HL-60 (cell line): ENCODE data around the gene CST8.

Experiments
- POLR2AphosphoS5 ChIP-seq: IDR thresholded peaks from 2 replicates; pipeline ENCODE4 v1.6.1; 2012; ENCODE audit warnings: low read depth
- TF ChIP-seq, protein P1 (sequence below): IDR thresholded peaks from one replicate; pipeline ENCODE4 v1.5.1; 2011; ENCODE audit warnings: low read length, control low read depth, inconsistent platforms; ENCODE audit not compliant: insufficient read depth

DNA sequence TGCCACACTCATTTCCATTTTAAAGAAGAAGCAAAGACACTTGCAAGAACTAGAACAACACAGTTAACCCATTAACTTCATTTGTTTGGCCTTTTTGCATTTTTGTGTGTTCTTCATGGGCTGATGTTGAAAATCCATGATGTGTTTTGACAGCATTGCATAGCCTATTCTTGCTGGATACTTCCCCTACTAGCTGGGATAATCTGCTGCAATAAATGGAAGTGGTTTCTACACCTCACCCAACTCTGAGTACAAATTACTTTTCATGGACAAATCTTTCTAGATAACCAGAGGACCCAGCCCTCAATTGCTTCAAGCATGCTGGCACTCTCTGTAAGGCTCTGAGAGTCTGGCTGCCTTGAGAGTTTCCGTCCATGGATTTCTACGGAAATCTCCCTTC, 50.9 kb downstream of the CST8 start:
- TF ChIP-seq, protein P1, sequence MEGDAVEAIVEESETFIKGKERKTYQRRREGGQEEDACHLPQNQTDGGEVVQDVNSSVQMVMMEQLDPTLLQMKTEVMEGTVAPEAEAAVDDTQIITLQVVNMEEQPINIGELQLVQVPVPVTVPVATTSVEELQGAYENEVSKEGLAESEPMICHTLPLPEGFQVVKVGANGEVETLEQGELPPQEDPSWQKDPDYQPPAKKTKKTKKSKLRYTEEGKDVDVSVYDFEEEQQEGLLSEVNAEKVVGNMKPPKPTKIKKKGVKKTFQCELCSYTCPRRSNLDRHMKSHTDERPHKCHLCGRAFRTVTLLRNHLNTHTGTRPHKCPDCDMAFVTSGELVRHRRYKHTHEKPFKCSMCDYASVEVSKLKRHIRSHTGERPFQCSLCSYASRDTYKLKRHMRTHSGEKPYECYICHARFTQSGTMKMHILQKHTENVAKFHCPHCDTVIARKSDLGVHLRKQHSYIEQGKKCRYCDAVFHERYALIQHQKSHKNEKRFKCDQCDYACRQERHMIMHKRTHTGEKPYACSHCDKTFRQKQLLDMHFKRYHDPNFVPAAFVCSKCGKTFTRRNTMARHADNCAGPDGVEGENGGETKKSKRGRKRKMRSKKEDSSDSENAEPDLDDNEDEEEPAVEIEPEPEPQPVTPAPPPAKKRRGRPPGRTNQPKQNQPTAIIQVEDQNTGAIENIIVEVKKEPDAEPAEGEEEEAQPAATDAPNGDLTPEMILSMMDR, result no peak
- TF ChIP-seq POLR2AphosphoS5, result no peak
